Measurements from ENCODE around the gene C1QL1. TPM values are rescaled to one million over a fixed set of nuclear protein-coding genes. Genes with fewer than 3 reads are reported as not detected.

Gene C1QL1
- total and polyA plus RNA-seq, 2 of the 13 experiments (the other 11 are each of a cell fraction or from before 2014, with no cell fraction given), result 0.11 TPM

DNA sequence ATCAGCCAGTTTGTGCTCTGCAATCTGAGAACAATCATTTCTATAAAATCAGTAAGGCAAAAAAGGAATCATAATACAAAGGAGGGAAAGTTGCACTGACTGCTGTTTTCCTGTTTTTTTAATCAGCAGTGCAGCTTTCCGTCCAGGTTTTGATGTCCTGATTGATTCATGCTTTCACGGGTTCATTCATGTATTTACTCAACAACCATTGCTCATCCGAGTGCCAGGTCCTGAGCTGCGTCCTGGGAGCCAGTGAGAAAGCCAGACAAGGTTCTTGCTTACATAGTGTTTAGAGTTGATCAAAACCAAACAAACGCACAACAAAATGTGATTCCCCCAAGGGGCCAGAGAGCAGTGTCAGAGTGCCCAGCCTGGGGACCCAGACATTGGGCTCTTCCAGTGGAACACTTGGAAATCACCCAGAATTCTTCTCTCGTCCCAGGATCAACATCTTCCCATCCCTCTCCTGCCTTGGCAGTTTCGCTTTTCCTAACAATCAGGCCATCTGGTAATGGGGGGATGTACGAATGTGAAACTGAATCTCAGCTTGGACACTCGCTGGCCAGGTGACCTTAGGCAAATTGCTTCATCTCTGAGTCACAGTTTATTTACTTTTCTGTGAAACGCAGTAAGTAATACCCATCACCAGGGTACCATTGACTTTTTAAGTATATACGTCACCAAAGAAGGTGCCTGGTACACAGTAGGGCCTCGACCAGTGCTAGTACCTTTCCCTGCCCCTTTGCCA is 13.3 kb upstream of the C1QL1 start (continued):
- TF ChIP-seq, protein P1, sequence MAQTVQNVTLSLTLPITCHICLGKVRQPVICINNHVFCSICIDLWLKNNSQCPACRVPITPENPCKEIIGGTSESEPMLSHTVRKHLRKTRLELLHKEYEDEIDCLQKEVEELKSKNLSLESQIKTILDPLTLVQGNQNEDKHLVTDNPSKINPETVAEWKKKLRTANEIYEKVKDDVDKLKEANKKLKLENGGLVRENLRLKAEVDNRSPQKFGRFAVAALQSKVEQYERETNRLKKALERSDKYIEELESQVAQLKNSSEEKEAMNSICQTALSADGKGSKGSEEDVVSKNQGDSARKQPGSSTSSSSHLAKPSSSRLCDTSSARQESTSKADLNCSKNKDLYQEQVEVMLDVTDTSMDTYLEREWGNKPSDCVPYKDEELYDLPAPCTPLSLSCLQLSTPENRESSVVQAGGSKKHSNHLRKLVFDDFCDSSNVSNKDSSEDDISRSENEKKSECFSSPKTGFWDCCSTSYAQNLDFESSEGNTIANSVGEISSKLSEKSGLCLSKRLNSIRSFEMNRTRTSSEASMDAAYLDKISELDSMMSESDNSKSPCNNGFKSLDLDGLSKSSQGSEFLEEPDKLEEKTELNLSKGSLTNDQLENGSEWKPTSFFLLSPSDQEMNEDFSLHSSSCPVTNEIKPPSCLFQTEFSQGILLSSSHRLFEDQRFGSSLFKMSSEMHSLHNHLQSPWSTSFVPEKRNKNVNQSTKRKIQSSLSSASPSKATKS (CRISPR knock-in tag; IDR thresholded peaks at IDR 0.05), result no peak
- no peak for TF ChIP-seq ZNF547 (CRISPR knock-in tag; IDR thresholded peaks at IDR 0.05)
- no peak for TF ChIP-seq KLF6 (CRISPR knock-in tag; IDR thresholded peaks at IDR 0.05)
- TF ChIP-seq, protein P2, sequence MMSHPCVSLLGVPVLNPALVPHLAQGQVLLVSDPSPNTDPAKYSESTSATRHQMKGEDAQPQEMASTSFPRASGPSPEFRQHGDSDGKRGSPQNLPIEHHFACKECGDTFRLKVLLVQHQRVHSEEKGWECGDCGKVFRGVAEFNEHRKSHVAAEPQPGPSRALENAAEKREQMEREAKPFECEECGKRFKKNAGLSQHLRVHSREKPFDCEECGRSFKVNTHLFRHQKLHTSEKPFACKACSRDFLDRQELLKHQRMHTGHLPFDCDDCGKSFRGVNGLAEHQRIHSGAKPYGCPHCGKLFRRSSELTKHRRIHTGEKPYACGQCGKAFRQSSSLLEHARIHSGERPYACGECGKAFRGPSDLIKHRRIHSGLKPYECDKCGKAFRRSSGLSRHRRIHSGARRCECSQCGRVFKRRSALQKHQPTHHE (CRISPR knock-in tag; IDR thresholded peaks at IDR 0.05; ENCODE audit: borderline replicate concordance), result no peak
- peak; percentile 59; the same call in 1 of the 2 replicates for TF ChIP-seq CREM (IDR thresholded peaks at IDR 0.05)
- TF ChIP-seq CREM (CRISPR knock-in tag; IDR thresholded peaks at IDR 0.05), result no peak
- no peak for TF ChIP-seq MYC (CRISPR knock-in tag; IDR thresholded peaks at IDR 0.05; ENCODE audit: borderline replicate concordance)
- TF ChIP-seq ZNF20 (CRISPR knock-in tag; IDR thresholded peaks at IDR 0.05), result no peak
- TF ChIP-seq KLF15 (CRISPR knock-in tag; IDR thresholded peaks at IDR 0.05; ENCODE audit: borderline replicate concordance), result no peak
- TF ChIP-seq HCFC1 (IDR thresholded peaks at IDR 0.05; ENCODE audit: low read depth, low read length), result no peak
- no peak for TF ChIP-seq RFX3 (CRISPR knock-in tag; IDR thresholded peaks at IDR 0.05)
- TF ChIP-seq, protein P3, sequence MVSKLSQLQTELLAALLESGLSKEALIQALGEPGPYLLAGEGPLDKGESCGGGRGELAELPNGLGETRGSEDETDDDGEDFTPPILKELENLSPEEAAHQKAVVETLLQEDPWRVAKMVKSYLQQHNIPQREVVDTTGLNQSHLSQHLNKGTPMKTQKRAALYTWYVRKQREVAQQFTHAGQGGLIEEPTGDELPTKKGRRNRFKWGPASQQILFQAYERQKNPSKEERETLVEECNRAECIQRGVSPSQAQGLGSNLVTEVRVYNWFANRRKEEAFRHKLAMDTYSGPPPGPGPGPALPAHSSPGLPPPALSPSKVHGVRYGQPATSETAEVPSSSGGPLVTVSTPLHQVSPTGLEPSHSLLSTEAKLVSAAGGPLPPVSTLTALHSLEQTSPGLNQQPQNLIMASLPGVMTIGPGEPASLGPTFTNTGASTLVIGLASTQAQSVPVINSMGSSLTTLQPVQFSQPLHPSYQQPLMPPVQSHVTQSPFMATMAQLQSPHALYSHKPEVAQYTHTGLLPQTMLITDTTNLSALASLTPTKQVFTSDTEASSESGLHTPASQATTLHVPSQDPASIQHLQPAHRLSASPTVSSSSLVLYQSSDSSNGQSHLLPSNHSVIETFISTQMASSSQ (IDR thresholded peaks at IDR 0.05; ENCODE audit: low read depth), result no peak
- TF ChIP-seq, protein P3 (CRISPR knock-in tag; IDR thresholded peaks at IDR 0.05; ENCODE audit: borderline replicate concordance), result no peak
- no peak for TF ChIP-seq ZNF205 (CRISPR knock-in tag; IDR thresholded peaks at IDR 0.05)
- TF ChIP-seq, protein P4, sequence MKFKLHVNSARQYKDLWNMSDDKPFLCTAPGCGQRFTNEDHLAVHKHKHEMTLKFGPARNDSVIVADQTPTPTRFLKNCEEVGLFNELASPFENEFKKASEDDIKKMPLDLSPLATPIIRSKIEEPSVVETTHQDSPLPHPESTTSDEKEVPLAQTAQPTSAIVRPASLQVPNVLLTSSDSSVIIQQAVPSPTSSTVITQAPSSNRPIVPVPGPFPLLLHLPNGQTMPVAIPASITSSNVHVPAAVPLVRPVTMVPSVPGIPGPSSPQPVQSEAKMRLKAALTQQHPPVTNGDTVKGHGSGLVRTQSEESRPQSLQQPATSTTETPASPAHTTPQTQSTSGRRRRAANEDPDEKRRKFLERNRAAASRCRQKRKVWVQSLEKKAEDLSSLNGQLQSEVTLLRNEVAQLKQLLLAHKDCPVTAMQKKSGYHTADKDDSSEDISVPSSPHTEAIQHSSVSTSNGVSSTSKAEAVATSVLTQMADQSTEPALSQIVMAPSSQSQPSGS (CRISPR knock-in tag; IDR thresholded peaks at IDR 0.05), result no peak
- no peak for TF ChIP-seq NFYB (CRISPR knock-in tag; IDR thresholded peaks at IDR 0.05)
- no peak for TF ChIP-seq ZNF747 (CRISPR knock-in tag; IDR thresholded peaks at IDR 0.05; ENCODE audit: borderline replicate concordance)
- TF ChIP-seq AGO1 (IDR thresholded peaks at IDR 0.05; ENCODE audit: low read depth, low read length, poor library complexity, severe bottlenecking), result no peak
- TF ChIP-seq ZNF274 (CRISPR knock-in tag; IDR thresholded peaks at IDR 0.05), result no peak
- TF ChIP-seq U2AF1 (optimal IDR thresholded peaks at IDR 0.05; ENCODE audit: low read depth, low read length), result no peak
- TF ChIP-seq MEF2D (CRISPR knock-in tag; IDR thresholded peaks at IDR 0.05), result no peak
- no peak for TF ChIP-seq ZNF891 (CRISPR knock-in tag; IDR thresholded peaks at IDR 0.05)
- peak; percentile 88 for TF ChIP-seq FOSL1 (CRISPR knock-in tag; IDR thresholded peaks at IDR 0.05; ENCODE audit: borderline replicate concordance)

All from HepG2 (cell line).